Mesendoderm (in vitro differentiated cells): ENCODE data around the gene DUSP16.
A peak's percentile ranks its signal among the peaks of the same experiment; 100 is the strongest.

Experiments used
- DNase-seq: peaks from one replicate; pipeline ENCODE4 v3.0.0; 2013
- H2AK5ac ChIP-seq: 2 replicates; pipeline ENCODE4 v1.6.1; 2013; ENCODE audit warnings: low read length, inconsistent platforms
- H2BK120ac ChIP-seq: 2 replicates; pipeline ENCODE4 v1.6.1; 2013; ENCODE audit warnings: low read depth, mild to moderate bottlenecking, low read length, moderate library complexity, mixed read lengths
- H2BK15ac ChIP-seq: replicated peaks from 2 replicates; pipeline ENCODE4 v1.6.1; 2013; ENCODE audit warnings: low read depth, mild to moderate bottlenecking, moderate library complexity
- H2BK5ac ChIP-seq: 2 replicates; pipeline ENCODE4 v1.6.1; 2013; ENCODE audit warnings: low read length, inconsistent platforms
- H3K18ac ChIP-seq: 2 replicates; pipeline ENCODE4 v1.6.1; 2013; ENCODE audit warnings: mild to moderate bottlenecking, low read length, mixed read lengths
- H3K23ac ChIP-seq: one replicate; pipeline ENCODE4 v1.6.1; 2013; ENCODE audit warnings: low read length
- H3K27ac ChIP-seq: 2 replicates; pipeline ENCODE4 v1.5.1; 2013; ENCODE audit warnings: low read depth, mild to moderate bottlenecking, inconsistent platforms, low read length, moderate library complexity
- H3K27me3 ChIP-seq: 2 replicates; pipeline ENCODE4 v1.6.1; 2013; ENCODE audit warnings: low read length, control low read depth, mild to moderate bottlenecking, inconsistent platforms; ENCODE audit not compliant: insufficient read depth, poor library complexity
- H3K36me3 ChIP-seq: 2 replicates; pipeline ENCODE4 v1.6.1; 2013; ENCODE audit warnings: low read length, inconsistent platforms; ENCODE audit not compliant: control insufficient read depth, insufficient read depth
- H3K4ac ChIP-seq: one replicate; pipeline ENCODE4 v1.6.1; 2013; ENCODE audit warnings: low read depth, mild to moderate bottlenecking, low read length, moderate library complexity
- H3K4me1 ChIP-seq: 2 replicates; pipeline ENCODE4 v1.6.1; 2013; ENCODE audit warnings: low read depth, low read length, inconsistent platforms; ENCODE audit not compliant: control insufficient read depth
- H3K4me2 ChIP-seq: 2 replicates; pipeline ENCODE4 v1.6.1; 2013; ENCODE audit warnings: low read length
- H3K4me3 ChIP-seq: 2 replicates; pipeline ENCODE4 v1.5.1; 2013; ENCODE audit warnings: mild to moderate bottlenecking, low read length
- H3K56ac ChIP-seq: one replicate; pipeline ENCODE4 v1.6.1; 2013; ENCODE audit warnings: low read length
- H3K79me1 ChIP-seq: 2 replicates; pipeline ENCODE4 v1.6.1; 2013; ENCODE audit warnings: low read length, inconsistent platforms
- H3K79me2 ChIP-seq: 2 replicates; pipeline ENCODE4 v1.6.1; 2013; ENCODE audit warnings: mild to moderate bottlenecking, low read length; ENCODE audit not compliant: control insufficient read depth, insufficient read depth
- H3K9ac ChIP-seq: 2 replicates; pipeline ENCODE4 v1.6.1; 2013; ENCODE audit warnings: low read length, inconsistent platforms
- H4K5ac ChIP-seq: one replicate; pipeline ENCODE4 v1.6.1; 2013; ENCODE audit warnings: low read length
- H4K8ac ChIP-seq: one replicate; pipeline ENCODE4 v1.6.1; 2013; ENCODE audit warnings: low read depth, mild to moderate bottlenecking, control low read depth, low read length, moderate library complexity
- WGBS: extraction: QIAGEN DNeasy Blood & Tissue Kit; methylation state at CpG from one replicate; pipeline ENCODE4 v1.1.7; 2013; ENCODE audit warnings: low lambda C conversion rate, missing lambda C conversion rate; ENCODE audit not compliant: insufficient coverage; ENCODE audit errors: extremely low coverage; 5-methylcytosine and 5-hydroxymethylcytosine counted together

DUSP16 gene

GRCh38 chr12:12507121-12507520 lies 55.5 kb downstream of the DUSP16 start:
- Histone ChIP-seq H3K27me3 (no peaks in the 10 kb centered on the region), H3K79me2 (peaks cover 5% of the 10 kb centered on the region), H3K4me3 (no peak overlapping the region), H3K36me3 (no peaks in the 10 kb centered on the region), H2BK15ac (no peak overlapping the region), H2BK5ac (no peak overlapping the region), H4K5ac (no peak overlapping the region), H2AK5ac (no peak overlapping the region), H3K27ac (no peak overlapping the region), H3K4me2 (no peak overlapping the region), H3K23ac (no peak overlapping the region), H3K56ac (no peak overlapping the region), H3K4ac (no peak overlapping the region), H4K8ac (no peak overlapping the region), H3K9ac (no peak overlapping the region), H3K79me1 (peaks cover 2% of the 10 kb centered on the region), H2BK120ac (no peak overlapping the region), H3K4me1 (peaks cover 7% of the 10 kb centered on the region), H3K18ac (no peak overlapping the region)
- WGBS = no CpG with 5 or more reads among the region's 1 CpG
- no peak for DNase-seq

GRCh38 chr12:12506496-12506890 lies 56.2 kb downstream of the DUSP16 start:
- H3K4me2 ChIP-seq = no peak overlapping the region
- H3K27me3 ChIP-seq = no peaks in the 10 kb centered on the region
- no peak overlapping the region for H2BK120ac ChIP-seq
- no peak overlapping the region for H3K4ac ChIP-seq
- H2AK5ac ChIP-seq = no peak overlapping the region
- H3K79me2 ChIP-seq = peaks cover 5% of the 10 kb centered on the region
- WGBS = no CpG with 5 or more reads among the region's 3 CpGs
- DNase-seq = peak; percentile 61
- H3K23ac ChIP-seq = no peak overlapping the region
- H2BK15ac ChIP-seq = no peak overlapping the region
- H3K79me1 ChIP-seq = peaks cover 2% of the 10 kb centered on the region
- H3K27ac ChIP-seq = peak overlapping the region; percentile 0
- H3K18ac ChIP-seq = no peak overlapping the region
- H3K4me3 ChIP-seq = no peak overlapping the region
- no peak overlapping the region for H3K9ac ChIP-seq
- H4K8ac ChIP-seq = no peak overlapping the region
- peaks cover 7% of the 10 kb centered on the region for H3K4me1 ChIP-seq
- no peaks in the 10 kb centered on the region for H3K36me3 ChIP-seq
- H2BK5ac ChIP-seq = no peak overlapping the region
- no peak overlapping the region for H3K56ac ChIP-seq
- no peak overlapping the region for H4K5ac ChIP-seq

GRCh38 chr12:12505544-12506495 lies 56.8 kb downstream of the DUSP16 start:
- WGBS = no CpG with 5 or more reads among the region's 11 CpGs
- DNase-seq = peak; percentile 75
- no peaks in the 10 kb centered on the region for H3K27me3 ChIP-seq

GRCh38 chr12:12503384-12504078 lies 59.1 kb downstream of the DUSP16 start:
- Histone ChIP-seq H3K4me2 (no peak overlapping the region), H3K4me3 (no peak overlapping the region), H2BK15ac (no peak overlapping the region), H3K23ac (no peak overlapping the region), H3K4me1 (peaks cover 9% of the 10 kb centered on the region), H3K56ac (no peak overlapping the region), H2BK5ac (no peak overlapping the region), H2BK120ac (no peak overlapping the region), H3K36me3 (no peaks in the 10 kb centered on the region), H3K79me2 (peaks cover 2% of the 10 kb centered on the region), H4K8ac (no peak overlapping the region), H3K9ac (no peak overlapping the region), H3K4ac (no peak overlapping the region), H4K5ac (no peak overlapping the region), H3K27me3 (no peaks in the 10 kb centered on the region), H2AK5ac (no peak overlapping the region), H3K79me1 (peaks cover 3% of the 10 kb centered on the region), H3K27ac (no peak overlapping the region), H3K18ac (no peak overlapping the region)
- DNase-seq = peak; percentile 71
- WGBS = no CpG with 5 or more reads among the region's 9 CpGs

More at GRCh38 chr12:12505544-12506495, 56.8 kb downstream of the DUSP16 start:
- H4K5ac ChIP-seq = no peak overlapping the region
- no peak overlapping the region for H3K23ac ChIP-seq
- H2AK5ac ChIP-seq = no peak overlapping the region
- H3K9ac ChIP-seq = no peak overlapping the region
- no peaks in the 10 kb centered on the region for H3K36me3 ChIP-seq
- H2BK120ac ChIP-seq = no peak overlapping the region
- H3K4me1 ChIP-seq = peaks cover 7% of the 10 kb centered on the region
- peak overlapping the region; percentile 13 for H3K27ac ChIP-seq
- no peak overlapping the region for H2BK15ac ChIP-seq
- H3K4me2 ChIP-seq = no peak overlapping the region
- H2BK5ac ChIP-seq = no peak overlapping the region
- no peak overlapping the region for H3K4me3 ChIP-seq
- H3K56ac ChIP-seq = no peak overlapping the region
- no peak overlapping the region for H4K8ac ChIP-seq
- no peak overlapping the region for H3K18ac ChIP-seq
- peaks cover 2% of the 10 kb centered on the region for H3K79me2 ChIP-seq
- H3K4ac ChIP-seq = peak overlapping the region; percentile 60
- H3K79me1 ChIP-seq = peaks cover 2% of the 10 kb centered on the region

GRCh38 chr12:12502815-12503151 lies 59.9 kb downstream of the DUSP16 start:
- Histone ChIP-seq H2BK5ac (no peak overlapping the region), H3K79me1 (peaks cover 3% of the 10 kb centered on the region), H3K4me2 (no peak overlapping the region), H2BK120ac (no peak overlapping the region), H3K27ac (no peak overlapping the region), H3K36me3 (no peaks in the 10 kb centered on the region), H4K8ac (no peak overlapping the region), H3K4ac (no peak overlapping the region), H3K18ac (no peak overlapping the region), H2BK15ac (no peak overlapping the region), H3K27me3 (no peaks in the 10 kb centered on the region), H3K79me2 (peaks cover 2% of the 10 kb centered on the region), H3K4me1 (peaks cover 9% of the 10 kb centered on the region), H3K4me3 (no peak overlapping the region), H3K56ac (no peak overlapping the region), H3K23ac (no peak overlapping the region), H3K9ac (no peak overlapping the region), H2AK5ac (no peak overlapping the region), H4K5ac (no peak overlapping the region)
- no peak for DNase-seq
- WGBS = no CpG with 5 or more reads among the region's 5 CpGs
